ENCODE data around the gene MOB2.

DNA sequence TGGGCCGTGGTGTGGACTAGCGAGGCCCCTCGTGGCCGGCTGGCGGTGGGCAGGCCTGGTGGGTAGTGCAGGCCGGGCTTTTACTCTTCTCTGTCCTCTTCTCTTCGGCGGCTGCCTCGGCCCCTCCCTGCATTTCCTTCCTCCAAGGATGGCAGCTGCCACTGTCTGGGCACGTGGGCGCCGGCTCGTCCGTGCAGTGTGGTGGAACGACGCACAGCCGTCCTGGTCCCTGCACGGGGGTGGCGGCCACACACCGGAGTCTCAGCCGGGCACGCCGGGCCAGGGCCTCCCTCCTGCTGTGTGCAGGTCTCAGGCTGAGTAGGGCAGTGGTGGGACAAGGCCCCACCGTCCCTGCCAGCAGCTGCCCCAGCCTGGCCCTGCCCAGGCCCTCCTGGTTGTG, 37.7 kb downstream of the MOB2 start:
- no peak for TF ChIP-seq CTCF (IDR thresholded peaks at IDR 0.05)
- no peak for TF ChIP-seq POLR2AphosphoS5 (IDR thresholded peaks at IDR 0.05)
- TF ChIP-seq POLR2A (IDR thresholded peaks at IDR 0.05) = no peak
- TF ChIP-seq EP300 (IDR thresholded peaks at IDR 0.05) = no peak

Measured in gastroesophageal sphincter (tissue), 3 donors.